Neural cell (in vitro differentiated cells): ENCODE data around the gene UMODL1. TPM values are rescaled to one million over a fixed set of nuclear protein-coding genes. Genes with fewer than 3 reads are reported as not detected.

Source experiments
- H2AFZ ChIP-seq: fragments of 200-600, 300-800 bp; sonication (generic), shearing (Covaris generic); 2 replicates; pipeline ENCODE4 v1.6.0; 2014; ENCODE audit warnings: low read depth, mild to moderate bottlenecking, antibody characterized with exemption, low read length, moderate library complexity
- H3F3A ChIP-seq: fragments of 200-600 bp; shearing (Covaris generic); 2 replicates; pipeline ENCODE4 v1.6.1; 2016; ENCODE audit warnings: mild to moderate bottlenecking, moderate library complexity, mixed read lengths, antibody characterized with exemption, low read length; ENCODE audit not compliant: insufficient read depth, poor library complexity, severe bottlenecking
- H3K27ac ChIP-seq: fragments of 200-600, 300-800 bp; sonication (generic), shearing (Covaris generic); 2 replicates; pipeline ENCODE4 v1.5.1; 2014; ENCODE audit warnings: mild to moderate bottlenecking, low read length, moderate library complexity
- H3K27me3 ChIP-seq: fragments of 300-800, 200-600 bp; sonication (generic), shearing (Covaris generic); 2 replicates; pipeline ENCODE4 v1.6.0; 2014; ENCODE audit warnings: mild to moderate bottlenecking, low read depth, low read length, moderate library complexity; ENCODE audit not compliant: insufficient read depth
- H3K36me3 ChIP-seq: fragments of 300-800, 200-600 bp; sonication (generic), shearing (Covaris generic); 2 replicates; pipeline ENCODE4 v1.5.1; 2014; ENCODE audit warnings: mild to moderate bottlenecking, antibody characterized with exemption, low read length, moderate library complexity; ENCODE audit not compliant: insufficient read depth
- H3K4me2 ChIP-seq: fragments of 300-800, 200-600 bp; sonication (generic), shearing (Covaris generic); 2 replicates; pipeline ENCODE4 v1.6.0; 2014; ENCODE audit warnings: mild to moderate bottlenecking, low read length
- H3K4me3 ChIP-seq: fragments of 300-800, 200-600 bp; sonication (generic), shearing (Covaris generic); 2 replicates; pipeline ENCODE4 v1.5.1; 2014; ENCODE audit warnings: mild to moderate bottlenecking, low read length, moderate library complexity
- H3K79me2 ChIP-seq: fragments of 200-600 bp; shearing (Covaris generic); replicated peaks from 2 replicates; pipeline ENCODE4 v1.6.0; 2014; ENCODE audit warnings: mild to moderate bottlenecking, low read length, moderate library complexity; ENCODE audit not compliant: insufficient read depth
- H3K9ac ChIP-seq: fragments of 300-800, 200-600 bp; sonication (generic), shearing (Covaris generic); 2 replicates; pipeline ENCODE4 v1.6.1; 2016; ENCODE audit warnings: mild to moderate bottlenecking, low read length, mixed read lengths
- H3K9me2 ChIP-seq: fragments of 200-600 bp; shearing (Covaris generic); 2 replicates; pipeline ENCODE4 v1.6.1; 2016; ENCODE audit warnings: mild to moderate bottlenecking, low read length, mixed read lengths; ENCODE audit not compliant: insufficient read depth
- H3K9me3 ChIP-seq: fragments of 200-600, 300-800 bp; sonication (generic), shearing (Covaris generic); 2 replicates; pipeline ENCODE4 v1.6.1; 2016; ENCODE audit warnings: mild to moderate bottlenecking, mixed run types, low read length, moderate library complexity, mixed read lengths
- H4K20me1 ChIP-seq: fragments of 200-600 bp; shearing (Covaris generic); 2 replicates; pipeline ENCODE4 v1.6.1; 2016; ENCODE audit warnings: mild to moderate bottlenecking, mixed run types; ENCODE audit not compliant: insufficient read depth
- CTCF ChIP-seq: fragments of 450-650 bp; IDR thresholded peaks from 2 replicates; pipeline ENCODE4 v1.5.1; 2014; ENCODE audit warnings: antibody characterized with exemption, mild to moderate bottlenecking, moderate library complexity; ENCODE audit not compliant: poor library complexity, severe bottlenecking
- EP300 ChIP-seq: fragments of 450-650 bp; conservative IDR thresholded peaks from 2 replicates; pipeline ENCODE4 v1.6.1; 2014; ENCODE audit warnings: antibody characterized with exemption, mild to moderate bottlenecking, moderate library complexity; ENCODE audit not compliant: poor library complexity, severe bottlenecking
- EZH2 ChIP-seq: fragments of 200-600, 300-800 bp; shearing (Covaris generic), sonication (generic); IDR thresholded peaks from 2 replicates; pipeline ENCODE4 v1.6.1; 2014; ENCODE audit warnings: antibody characterized with exemption, low read length, borderline replicate concordance, mild to moderate bottlenecking; ENCODE audit not compliant: insufficient read depth, poor library complexity, severe bottlenecking
- MXI1 ChIP-seq: fragments of 450-650 bp; conservative IDR thresholded peaks from 2 replicates; pipeline ENCODE4 v1.6.1; 2014; ENCODE audit warnings: antibody characterized with exemption, mild to moderate bottlenecking; ENCODE audit not compliant: poor library complexity, severe bottlenecking
- POLR2AphosphoS5 ChIP-seq: IDR thresholded peaks from 2 replicates; pipeline ENCODE4 v1.6.1; 2012
- RAD21 ChIP-seq: fragments of 450-650 bp; conservative IDR thresholded peaks from 2 replicates; pipeline ENCODE4 v1.6.1; 2014; ENCODE audit warnings: antibody characterized with exemption, mild to moderate bottlenecking, moderate library complexity
- REST ChIP-seq: IDR thresholded peaks from 2 replicates; pipeline ENCODE4 v1.6.1; 2012; ENCODE audit warnings: borderline replicate concordance
- SMC3 ChIP-seq: fragments of 450-650 bp; conservative IDR thresholded peaks from 2 replicates; pipeline ENCODE4 v1.6.1; 2014; ENCODE audit warnings: antibody characterized with exemption, mild to moderate bottlenecking, moderate library complexity; ENCODE audit not compliant: poor library complexity
- TAF1 ChIP-seq: IDR thresholded peaks from 2 replicates; pipeline ENCODE4 v1.6.1; 2012; ENCODE audit warnings: low read depth
- polyA plus RNA-seq: library from polyadenylated mRNA; depleted of rRNA; stranded (reverse); fragments of >200 nt; gene quantifications from 2 replicates; pipeline ENCODE4 v1.2.3, GENCODE V29; 2014

UMODL1 gene
- polyA plus RNA-seq, 1 donor from 2014 or later: 0.11 TPM

GRCh38 chr21:42151948-42152220 is 80.8 kb downstream of the UMODL1 start:
- Histone ChIP-seq H3K4me3 (no peak overlapping the region), H3K27me3 (no peaks in the 10 kb centered on the region), H3K4me2 (no peak overlapping the region), H3K27ac (no peak overlapping the region), H2AFZ (no peak overlapping the region), H3K9me3 (no peaks in the 10 kb centered on the region), H4K20me1 (no peaks in the 10 kb centered on the region), H3K79me2 (no peaks in the 10 kb centered on the region), H3K9me2 (no peaks in the 10 kb centered on the region), H3F3A (no peaks in the 10 kb centered on the region), H3K36me3 (no peaks in the 10 kb centered on the region), H3K9ac (no peak overlapping the region)
- TF ChIP-seq POLR2AphosphoS5: no peak

GRCh38 chr21:42153046-42153686 is 82.0 kb downstream of the UMODL1 start:
- no peak overlapping the region for H3K27ac ChIP-seq
- H3K27me3 ChIP-seq: no peaks in the 10 kb centered on the region
- no peaks in the 10 kb centered on the region for H3K79me2 ChIP-seq
- H3K4me3 ChIP-seq: no peak overlapping the region
- no peaks in the 10 kb centered on the region for H3K36me3 ChIP-seq
- H3K9me2 ChIP-seq: no peaks in the 10 kb centered on the region
- no peak overlapping the region for H3K9ac ChIP-seq
- no peak overlapping the region for H2AFZ ChIP-seq
- H4K20me1 ChIP-seq: no peaks in the 10 kb centered on the region
- H3K9me3 ChIP-seq: no peaks in the 10 kb centered on the region
- H3F3A ChIP-seq: no peaks in the 10 kb centered on the region
- H3K4me2 ChIP-seq: no peak overlapping the region
- TF ChIP-seq SMC3: no peak
- TF ChIP-seq POLR2AphosphoS5: no peak
- TF ChIP-seq EZH2: no peak
- TF ChIP-seq TAF1: no peak
- no peak for TF ChIP-seq REST
- TF ChIP-seq RAD21: no peak
- no peak for TF ChIP-seq EP300
- no peak for TF ChIP-seq MXI1
- TF ChIP-seq CTCF: no peak

GRCh38 chr21:42153746-42154145 is 82.6 kb downstream of the UMODL1 start:
- no peak overlapping the region for H3K9ac ChIP-seq
- TF ChIP-seq EZH2: no peak
- no peak overlapping the region for H3K4me3 ChIP-seq
- no peak overlapping the region for H3K27ac ChIP-seq
- H3K36me3 ChIP-seq: no peaks in the 10 kb centered on the region
- no peaks in the 10 kb centered on the region for H3K27me3 ChIP-seq
- no peaks in the 10 kb centered on the region for H3F3A ChIP-seq
- no peak overlapping the region for H2AFZ ChIP-seq
- no peaks in the 10 kb centered on the region for H3K9me3 ChIP-seq
- no peak overlapping the region for H3K4me2 ChIP-seq
- no peaks in the 10 kb centered on the region for H3K79me2 ChIP-seq
- no peaks in the 10 kb centered on the region for H4K20me1 ChIP-seq
- H3K9me2 ChIP-seq: no peaks in the 10 kb centered on the region
